ENCODE results near the gene EPS15. TPM values are rescaled to one million over a fixed set of nuclear protein-coding genes. Genes with fewer than 3 reads are reported as not detected.

Gene EPS15
- total RNA-seq, 1 donor from 2014 or later, result 81.4 TPM

DNA sequence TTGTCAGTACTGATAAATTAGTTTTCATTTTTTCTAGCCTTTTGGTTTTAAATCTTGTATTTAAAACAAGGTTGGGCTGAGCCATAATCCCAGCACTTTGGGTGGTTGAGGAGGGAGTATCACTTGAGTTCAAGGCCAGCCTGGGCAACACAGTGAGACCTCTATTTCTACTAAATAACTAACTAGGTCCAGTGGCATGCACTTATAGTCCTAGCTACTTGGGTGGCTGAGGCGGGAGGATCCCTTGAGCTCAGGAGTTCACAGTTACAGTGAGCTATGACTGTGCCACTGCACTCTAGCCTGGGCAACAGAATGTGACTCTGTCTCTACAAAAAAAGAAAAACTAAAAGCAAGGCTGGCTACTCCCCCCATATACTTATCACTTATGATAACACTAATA, 167.2 kb downstream of the EPS15 start:
- Mint-ChIP-seq H3K27ac (ENCODE audit: unreplicated experiment) (no peak overlapping the region), H3K36me3 (ENCODE audit: low read depth) (peaks cover 9% of the 10 kb centered on the region), H3K9me3 (ENCODE audit: low read depth) (no peaks in the 10 kb centered on the region), H3K4me3 (ENCODE audit: unreplicated experiment) (no peak overlapping the region), H3K27me3 (ENCODE audit: low read depth) (no peaks in the 10 kb centered on the region), H3K4me1 (ENCODE audit: low read depth) (no peaks in the 10 kb centered on the region)
- no peak for TF ChIP-seq CTCF (IDR thresholded peaks at IDR 0.05)
- no peak for DNase-seq (ENCODE audit: low spot score)

- Mint-ChIP-seq H3K4me1 (ENCODE audit: low read depth) (no peaks in the 10 kb centered on the region), H3K27me3 (ENCODE audit: low read depth) (no peaks in the 10 kb centered on the region), H3K27ac (ENCODE audit: unreplicated experiment) (no peak overlapping the region), H3K36me3 (ENCODE audit: low read depth) (peaks cover 5% of the 10 kb centered on the region), H3K4me3 (ENCODE audit: unreplicated experiment) (no peak overlapping the region), H3K9me3 (ENCODE audit: low read depth) (no peaks in the 10 kb centered on the region)
- no peak for TF ChIP-seq CTCF (IDR thresholded peaks at IDR 0.05)
- DNase-seq (ENCODE audit: low spot score), result no peak
Observed at GRCh38 chr1:51349862-51350261, 169.2 kb downstream of the EPS15 start.

DNA sequence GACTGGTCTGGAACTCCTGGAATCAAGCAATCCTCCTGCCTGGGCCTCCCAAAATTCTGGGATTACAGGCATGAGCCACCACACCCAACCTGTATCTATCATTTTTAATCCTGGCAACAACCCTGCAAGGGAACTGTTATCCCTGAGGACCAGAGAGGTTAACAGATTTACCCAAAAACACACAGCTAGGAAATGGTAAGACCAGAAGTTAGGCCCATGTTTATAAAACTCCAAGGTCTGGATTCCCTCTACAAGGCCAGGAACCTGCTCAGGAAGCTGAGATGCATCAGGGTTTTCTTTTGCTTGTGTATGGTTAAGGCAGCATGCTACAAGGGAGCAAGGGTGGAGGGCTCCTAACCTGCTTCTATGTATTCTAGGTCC, 170.9 kb downstream of the EPS15 start:
- Mint-ChIP-seq H3K36me3 (ENCODE audit: low read depth) (peaks cover 5% of the 10 kb centered on the region), H3K9me3 (ENCODE audit: low read depth) (no peaks in the 10 kb centered on the region), H3K4me1 (ENCODE audit: low read depth) (no peaks in the 10 kb centered on the region), H3K27me3 (ENCODE audit: low read depth) (peaks cover 3% of the 10 kb centered on the region), H3K27ac (ENCODE audit: unreplicated experiment) (no peak overlapping the region), H3K4me3 (ENCODE audit: unreplicated experiment) (no peak overlapping the region)
- no peak for TF ChIP-seq CTCF (IDR thresholded peaks at IDR 0.05)
- no peak for DNase-seq (ENCODE audit: low spot score)

GRCh38 chr1:51347398-51348146, 171.5 kb downstream of the EPS15 start:
- no peak for TF ChIP-seq CTCF (IDR thresholded peaks at IDR 0.05)
- H3K4me1 Mint-ChIP-seq (ENCODE audit: low read depth), result no peaks in the 10 kb centered on the region
- H3K27me3 Mint-ChIP-seq (ENCODE audit: low read depth), result peaks cover 3% of the 10 kb centered on the region
- no peak overlapping the region for H3K27ac Mint-ChIP-seq (ENCODE audit: unreplicated experiment)
- H3K4me3 Mint-ChIP-seq (ENCODE audit: unreplicated experiment), result no peak overlapping the region
- no peak for DNase-seq (ENCODE audit: low spot score)
- H3K9me3 Mint-ChIP-seq (ENCODE audit: low read depth), result no peaks in the 10 kb centered on the region
- peaks cover 5% of the 10 kb centered on the region for H3K36me3 Mint-ChIP-seq (ENCODE audit: low read depth)

GRCh38 chr1:51346086-51346942, 172.8 kb downstream of the EPS15 start:
- TF ChIP-seq CTCF (IDR thresholded peaks at IDR 0.05), result no peak
- H3K9me3 Mint-ChIP-seq (ENCODE audit: low read depth), result no peaks in the 10 kb centered on the region
- no peaks in the 10 kb centered on the region for H3K4me1 Mint-ChIP-seq (ENCODE audit: low read depth)
- no peaks in the 10 kb centered on the region for H3K36me3 Mint-ChIP-seq (ENCODE audit: low read depth)
- DNase-seq (ENCODE audit: low spot score), result no peak
- peaks cover 3% of the 10 kb centered on the region for H3K27me3 Mint-ChIP-seq (ENCODE audit: low read depth)
- no peak overlapping the region for H3K4me3 Mint-ChIP-seq (ENCODE audit: unreplicated experiment)
- no peak overlapping the region for H3K27ac Mint-ChIP-seq (ENCODE audit: unreplicated experiment)
